ENCODE data around the gene APPL2.

DNA sequence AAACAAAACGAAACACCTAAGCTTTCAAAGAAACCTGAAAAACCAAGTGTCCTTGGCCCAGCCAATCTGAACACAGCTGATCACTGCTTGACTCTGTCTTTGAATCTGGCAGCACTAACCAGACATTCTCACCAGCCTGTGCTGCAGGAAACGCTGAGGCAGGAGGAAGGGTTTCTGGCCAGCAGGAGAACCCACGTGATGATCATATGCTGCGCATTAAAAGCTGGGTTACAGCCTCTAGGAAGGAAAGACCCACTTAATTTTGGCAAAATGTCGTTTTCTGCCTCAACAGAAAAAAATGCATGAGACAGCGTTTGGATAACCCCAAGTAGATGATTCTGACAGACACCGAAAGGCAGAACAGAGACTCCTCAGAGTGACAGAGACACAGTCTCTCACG, 9.8 kb downstream of the APPL2 start:
- TF ChIP-seq, protein P1, sequence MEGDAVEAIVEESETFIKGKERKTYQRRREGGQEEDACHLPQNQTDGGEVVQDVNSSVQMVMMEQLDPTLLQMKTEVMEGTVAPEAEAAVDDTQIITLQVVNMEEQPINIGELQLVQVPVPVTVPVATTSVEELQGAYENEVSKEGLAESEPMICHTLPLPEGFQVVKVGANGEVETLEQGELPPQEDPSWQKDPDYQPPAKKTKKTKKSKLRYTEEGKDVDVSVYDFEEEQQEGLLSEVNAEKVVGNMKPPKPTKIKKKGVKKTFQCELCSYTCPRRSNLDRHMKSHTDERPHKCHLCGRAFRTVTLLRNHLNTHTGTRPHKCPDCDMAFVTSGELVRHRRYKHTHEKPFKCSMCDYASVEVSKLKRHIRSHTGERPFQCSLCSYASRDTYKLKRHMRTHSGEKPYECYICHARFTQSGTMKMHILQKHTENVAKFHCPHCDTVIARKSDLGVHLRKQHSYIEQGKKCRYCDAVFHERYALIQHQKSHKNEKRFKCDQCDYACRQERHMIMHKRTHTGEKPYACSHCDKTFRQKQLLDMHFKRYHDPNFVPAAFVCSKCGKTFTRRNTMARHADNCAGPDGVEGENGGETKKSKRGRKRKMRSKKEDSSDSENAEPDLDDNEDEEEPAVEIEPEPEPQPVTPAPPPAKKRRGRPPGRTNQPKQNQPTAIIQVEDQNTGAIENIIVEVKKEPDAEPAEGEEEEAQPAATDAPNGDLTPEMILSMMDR (IDR thresholded peaks at IDR 0.05), result no peak
- no peak for TF ChIP-seq POLR2A (IDR thresholded peaks at IDR 0.05)

Data from right lobe of liver (tissue), 4 donors.